ENCODE data around the gene ARSB.
"Not testable (repeated sequence)": the region's sequence is repeated elsewhere in the genome, so short reads cannot be mapped to it uniquely, and the experiment has no call there.

The ARSB gene

DNA sequence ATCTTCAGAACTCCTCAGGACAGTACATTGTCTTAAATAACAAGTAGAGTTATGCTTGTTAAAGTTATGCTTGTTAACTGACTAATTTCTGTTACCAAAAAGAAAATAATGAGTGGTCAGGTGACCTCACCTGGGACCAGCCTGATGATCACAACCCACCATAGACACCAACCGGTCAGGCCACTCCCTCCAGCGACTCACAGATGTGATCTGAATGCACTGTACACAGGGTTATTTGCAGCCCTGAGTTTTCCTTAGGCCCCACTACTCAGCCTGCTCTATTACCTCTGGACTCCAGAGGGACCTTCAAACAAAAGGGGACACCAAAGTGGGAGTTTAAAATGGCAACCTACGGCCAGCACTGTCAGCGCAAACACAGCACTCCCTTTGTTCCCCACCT is 55.3 kb downstream of the ARSB start:
- no peak for DNase-seq

DNA sequence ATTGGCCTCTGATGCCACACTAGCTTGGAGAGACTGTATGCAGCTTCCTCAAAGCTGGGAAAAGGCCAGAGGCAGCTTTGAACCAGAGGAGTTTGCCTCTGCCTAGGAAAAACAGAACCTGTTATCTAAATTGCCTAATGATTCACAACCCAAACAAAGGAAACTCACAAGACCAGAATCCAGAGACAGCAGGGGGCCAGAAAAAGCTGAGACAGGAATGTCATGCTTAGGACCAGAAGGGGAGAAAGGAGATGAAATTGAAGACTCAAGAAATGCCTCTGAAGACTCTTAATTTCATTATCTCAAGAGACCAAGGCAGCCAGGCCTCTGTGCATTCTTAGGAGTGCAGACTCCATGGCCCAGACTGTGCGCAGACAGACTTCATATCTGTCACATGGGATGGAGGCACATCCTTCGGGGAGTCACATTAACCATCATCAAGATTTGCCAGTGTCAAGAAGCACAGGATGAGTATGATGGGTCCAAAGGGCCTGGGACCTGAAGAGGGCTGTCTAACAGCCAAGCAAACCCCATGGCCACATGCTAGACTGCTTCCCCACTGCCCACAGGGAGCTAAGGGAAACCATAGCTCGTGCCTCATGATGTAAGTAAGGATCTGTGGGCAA is 57.3 kb downstream of the ARSB start:
- DNase-seq: no peak

- no peak for DNase-seq
These were observed 58.9 kb downstream of the ARSB start for GRCh38 chr5:78926252-78926651.

- DNase-seq: no peak
These were observed 59.8 kb downstream of the ARSB start for GRCh38 chr5:78925129-78925876.

DNA sequence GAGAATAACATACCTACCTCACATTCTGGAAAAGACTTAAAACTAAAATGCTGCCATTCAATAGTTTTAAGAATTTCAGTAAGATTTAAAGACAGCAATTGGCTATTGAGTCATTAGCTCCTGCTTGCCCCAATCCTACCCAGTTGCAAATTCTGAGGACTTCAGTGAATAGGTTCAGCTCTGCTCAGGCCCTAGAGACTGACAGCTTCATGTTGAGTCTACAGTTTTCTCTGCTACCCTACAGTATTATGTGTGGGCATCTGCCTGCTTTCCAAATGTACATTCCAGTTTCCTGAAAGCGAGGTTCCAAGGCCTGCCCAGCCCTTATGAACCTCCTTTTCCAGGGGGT is 61.5 kb downstream of the ARSB start:
- no peak for DNase-seq

DNA sequence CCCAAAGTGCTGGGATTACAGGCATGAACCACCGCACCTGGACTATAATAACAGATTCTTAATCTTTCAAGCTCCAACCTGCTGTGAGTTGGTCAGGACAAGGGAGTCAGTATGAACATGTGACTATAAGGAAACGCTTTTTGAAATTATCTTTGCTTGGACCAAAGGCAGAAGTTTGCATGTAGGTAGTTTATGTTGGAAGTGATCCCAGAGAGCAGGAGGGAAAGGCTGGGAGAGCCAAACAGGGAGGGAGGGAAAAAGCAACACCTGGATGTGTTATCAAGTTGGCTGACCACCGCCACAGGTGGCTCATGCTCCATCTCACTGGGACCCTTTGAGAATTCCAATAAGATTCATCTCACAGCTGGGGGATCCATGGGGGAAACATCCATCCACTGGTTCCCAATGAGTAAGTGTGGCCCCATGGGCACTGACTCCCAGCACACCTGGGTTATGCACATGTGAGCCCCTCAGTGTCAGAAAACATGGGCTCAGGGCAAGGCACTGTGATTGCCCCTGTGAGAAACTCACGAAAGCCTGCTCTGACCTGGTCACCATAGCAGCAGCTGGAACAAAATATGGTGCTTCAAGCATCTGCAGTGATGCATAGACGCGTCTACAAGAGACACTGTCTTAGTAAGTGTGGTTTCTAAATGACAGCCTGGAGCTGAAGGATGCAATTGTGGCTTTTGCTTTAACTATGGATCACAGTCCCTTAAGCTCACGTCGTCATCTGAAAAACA is 62.1 kb downstream of the ARSB start:
- no peak for DNase-seq

- no peak for DNase-seq
These were observed 64.5 kb downstream of the ARSB start for GRCh38 chr5:78920604-78921003.

GRCh38 chr5:78919796-78920195 is 65.3 kb downstream of the ARSB start:
- DNase-seq: no peak

- DNase-seq: no peak
These were observed 69.1 kb downstream of the ARSB start for GRCh38 chr5:78916044-78916443.

DNA sequence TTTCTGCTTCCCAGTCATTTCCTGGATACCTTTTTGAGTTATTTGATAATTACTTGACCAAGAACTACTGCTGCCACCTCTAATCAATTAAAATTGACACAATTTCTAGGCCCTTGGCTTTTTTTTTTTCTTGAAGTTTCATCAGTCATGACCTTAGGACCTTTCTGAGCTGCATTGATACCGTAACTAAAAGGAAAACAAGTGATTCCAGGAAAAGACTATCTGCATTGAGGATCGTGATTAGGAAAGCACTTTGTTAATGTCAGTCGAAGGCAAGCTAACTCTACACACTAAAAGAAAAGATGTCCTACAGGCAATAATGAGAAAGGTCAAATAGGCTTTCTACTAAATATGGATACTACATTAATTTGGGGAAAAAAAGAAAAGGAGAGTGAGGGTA is 69.9 kb downstream of the ARSB start:
- no peak for DNase-seq

DNA sequence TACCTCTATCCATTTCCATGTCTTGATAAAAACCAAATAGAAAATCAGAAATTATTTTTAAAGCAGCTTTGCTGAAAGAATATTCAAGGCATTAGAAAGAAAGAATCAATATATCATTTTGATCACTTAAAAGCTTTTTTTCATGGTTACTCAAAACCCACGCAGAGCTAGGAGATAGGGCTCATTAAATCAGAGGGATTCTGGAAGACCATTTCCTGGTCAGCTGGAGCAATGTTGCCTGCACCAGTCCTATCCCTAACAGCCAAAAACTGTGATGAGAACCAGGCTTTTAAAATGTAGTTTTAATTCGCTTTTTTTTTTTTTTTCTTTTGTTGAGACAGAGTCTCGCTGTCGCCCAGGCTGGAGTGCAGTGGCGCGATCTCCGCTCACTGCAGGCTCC is 72.3 kb downstream of the ARSB start:
- no peak for DNase-seq

GRCh38 chr5:78912085-78912771 is 72.9 kb downstream of the ARSB start:
- no peak for DNase-seq

- DNase-seq: not testable (repeated sequence)
These were observed 75.7 kb downstream of the ARSB start for GRCh38 chr5:78909224-78909983.

DNA sequence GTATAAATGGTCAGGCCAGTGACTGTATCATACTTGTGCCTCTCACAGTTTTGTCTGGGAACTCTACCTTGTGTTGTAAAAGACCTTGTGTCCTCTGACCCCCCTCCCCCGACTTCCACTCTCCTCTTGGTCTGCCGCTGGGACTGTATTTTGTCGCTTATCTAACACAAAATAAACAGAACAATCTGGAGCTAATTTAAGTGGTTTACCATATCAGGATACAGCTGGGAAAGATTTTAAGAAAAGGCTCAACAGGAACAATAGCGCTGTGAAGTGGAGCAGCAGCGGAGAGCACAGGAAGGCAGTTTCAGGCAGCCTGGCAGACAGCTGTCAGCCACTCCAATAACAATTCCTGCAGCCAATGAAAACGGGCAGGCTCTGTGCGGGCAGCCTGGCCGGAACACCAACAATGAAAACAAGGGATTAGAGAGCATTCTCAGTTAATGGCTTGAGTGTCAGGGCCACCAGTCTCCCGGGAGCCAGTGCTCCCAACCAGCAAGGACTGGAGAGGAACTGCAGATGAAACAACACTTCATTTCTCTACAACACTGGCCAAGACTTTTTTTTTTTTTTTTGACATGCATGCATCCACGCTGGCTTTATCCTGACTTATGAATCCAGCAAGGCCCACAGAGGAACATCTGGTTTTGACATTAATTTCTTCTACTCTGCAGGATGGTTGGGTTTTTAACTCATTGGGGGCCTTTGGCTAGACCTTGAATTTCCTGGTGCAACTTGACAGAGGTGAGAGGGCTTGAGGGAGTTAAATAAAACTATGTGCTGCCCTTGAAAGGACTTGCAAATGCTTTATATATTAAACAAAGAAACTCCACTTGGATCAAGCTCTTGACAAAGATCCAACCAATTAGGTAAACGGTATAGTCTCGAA is 76.7 kb downstream of the ARSB start:
- DNase-seq: peak; percentile 82

DNA sequence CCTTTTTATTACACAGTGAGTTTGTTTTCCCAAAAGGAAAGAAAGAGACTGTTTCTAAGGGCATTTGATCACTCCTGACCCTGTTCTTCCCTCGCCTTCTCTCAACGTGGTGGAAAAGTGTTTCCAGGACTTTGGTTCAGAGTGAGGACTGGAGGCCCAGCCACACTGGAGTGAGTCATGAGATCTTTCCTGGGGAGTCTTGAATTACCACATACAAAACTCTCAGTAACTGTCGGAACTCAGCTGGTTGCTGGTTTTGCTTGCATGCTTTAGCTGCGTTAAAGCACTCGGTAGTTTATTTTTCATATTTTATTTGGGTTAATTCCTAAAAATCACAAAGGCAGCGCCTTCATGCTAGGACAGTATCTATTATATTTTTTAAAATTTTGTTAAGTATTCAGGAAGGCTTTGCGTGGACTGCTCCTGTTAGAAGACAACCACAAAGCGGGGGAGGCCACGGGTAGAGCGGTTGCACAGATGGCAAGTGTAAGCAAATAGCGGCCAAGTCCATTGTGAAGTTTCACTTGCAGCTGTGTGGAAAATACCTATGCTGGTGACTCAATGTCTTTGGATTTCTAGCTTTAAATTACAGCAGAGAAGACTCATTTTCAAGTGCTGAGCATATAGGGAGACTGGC is 77.7 kb downstream of the ARSB start:
- DNase-seq: no peak

DNA sequence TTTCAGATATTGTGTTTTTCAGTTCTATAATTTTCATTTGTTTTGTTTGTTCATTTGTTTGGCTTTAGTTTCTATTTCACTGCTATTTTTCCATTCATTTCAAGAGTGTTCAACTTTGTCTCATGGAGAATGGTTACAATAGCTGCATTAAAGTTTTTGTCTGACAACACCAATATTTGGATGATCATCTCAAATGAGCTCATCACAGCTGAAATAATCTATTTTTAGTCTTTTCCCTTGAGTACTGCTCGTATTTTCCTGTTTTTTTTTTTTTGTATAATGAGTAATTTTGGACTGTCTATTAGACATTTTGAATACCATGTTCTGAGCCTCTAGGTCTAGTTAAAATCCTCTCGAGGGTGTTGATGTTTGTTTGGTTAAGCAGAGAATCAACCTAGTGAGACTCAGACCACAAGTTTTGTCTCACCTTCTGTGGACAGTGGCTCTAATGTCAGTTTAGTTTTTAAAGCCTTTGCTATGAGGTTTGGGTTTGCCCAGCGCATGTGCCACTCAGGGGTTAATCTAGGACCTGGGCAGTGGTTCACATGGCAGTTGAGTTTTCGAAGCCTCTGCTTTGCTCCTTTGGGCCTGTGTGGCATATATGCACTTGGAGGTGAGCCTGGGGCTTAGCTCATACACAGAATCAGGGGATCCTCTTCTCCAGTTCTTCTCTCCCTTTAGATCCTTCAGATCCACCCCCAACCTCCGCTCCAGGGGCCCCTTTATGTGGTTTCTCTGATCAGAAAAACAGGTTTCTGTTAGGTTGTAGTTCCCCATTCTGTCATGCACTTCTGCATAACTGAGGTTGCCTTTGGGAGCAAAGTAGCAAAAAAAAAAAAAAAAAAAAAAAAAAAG is 79.8 kb downstream of the ARSB start:
- DNase-seq: no peak

DNA sequence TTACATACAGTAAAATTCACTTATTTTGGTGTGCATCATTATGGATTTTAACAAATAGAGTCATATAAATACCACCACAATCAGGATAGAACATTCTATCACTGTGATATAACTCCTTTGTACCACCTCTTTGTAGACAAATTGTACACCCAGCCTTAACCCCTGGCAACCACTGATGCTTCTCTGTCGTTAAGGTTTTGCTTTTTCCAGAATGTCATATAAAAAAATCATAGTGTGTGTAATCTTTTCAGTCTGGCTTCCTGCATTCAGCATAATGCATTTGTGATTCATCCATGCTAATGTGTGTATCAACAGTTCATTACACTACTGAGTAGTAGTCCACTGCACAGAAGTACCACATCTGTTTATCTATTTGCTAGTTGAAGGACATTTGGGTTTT is 81.2 kb downstream of the ARSB start:
- DNase-seq: no peak

DNA sequence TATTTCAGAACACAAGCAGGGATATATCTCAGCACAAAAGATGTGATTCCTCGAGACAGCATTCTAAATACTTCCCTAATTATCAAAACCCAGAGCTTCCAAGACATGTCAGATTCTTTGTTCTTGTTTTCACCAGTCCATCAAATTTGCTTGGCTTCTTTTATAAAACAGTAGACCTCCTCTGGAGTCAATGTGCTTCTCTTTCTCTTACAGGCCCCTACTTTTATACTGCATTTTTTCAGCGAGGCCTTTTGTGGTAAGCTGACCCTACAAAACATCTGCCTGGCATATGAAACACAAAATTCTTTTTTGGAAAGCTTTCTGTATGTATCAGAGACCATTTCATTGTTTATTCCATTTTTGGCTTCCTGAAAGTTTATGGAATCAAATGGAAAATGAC is 81.8 kb downstream of the ARSB start:
- no peak for DNase-seq

- peak; percentile 9 for DNase-seq
These were observed 85.2 kb downstream of the ARSB start for GRCh38 chr5:78899922-78900362.

- DNase-seq: no peak
These were observed 89.0 kb downstream of the ARSB start for GRCh38 chr5:78896132-78896531.

Data from NCI-H1105 treated with DMSO at 0.1 percent for 48 hours (cell line).